ENCODE data around the gene ANGPTL3.

ANGPTL3 gene

GRCh38 chr1:62621907-62622306 is 24.6 kb downstream of the ANGPTL3 start:
- Histone ChIP-seq H3K36me3 (no peaks in the 10 kb centered on the region), H3K4me3 (ENCODE audit: low read depth, low read length) (no peak overlapping the region), H3K27me3 (no peaks in the 10 kb centered on the region), H3K4me1 (no peaks in the 10 kb centered on the region), H3K9me3 (no peaks in the 10 kb centered on the region)
- no peak for TF ChIP-seq CTCF (IDR thresholded peaks at IDR 0.05; ENCODE audit: low read depth, low read length)
- no peak for DNase-seq

DNA sequence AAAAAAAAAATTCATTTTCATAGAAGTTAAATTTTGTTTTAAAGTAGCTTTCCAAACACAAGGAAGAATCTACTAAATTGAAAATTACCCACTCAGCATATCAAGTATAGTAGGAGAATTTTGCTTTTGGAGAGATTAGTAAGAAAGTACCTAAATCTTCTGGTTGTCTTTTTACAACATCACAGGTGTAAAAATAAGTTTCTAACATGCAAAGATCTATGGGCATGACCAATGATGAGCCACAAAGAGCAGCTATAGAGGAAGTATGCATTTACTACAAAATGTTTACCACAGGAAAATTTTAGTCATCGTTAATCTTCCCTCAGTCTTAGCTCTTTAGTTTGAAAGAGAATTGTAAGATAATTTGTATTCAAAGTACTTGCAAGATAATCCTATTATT is 28.1 kb downstream of the ANGPTL3 start:
- no peak for DNase-seq
- H3K4me1 ChIP-seq, result no peaks in the 10 kb centered on the region
- H3K9me3 ChIP-seq, result no peaks in the 10 kb centered on the region
- no peaks in the 10 kb centered on the region for H3K36me3 ChIP-seq
- no peak overlapping the region for H3K4me3 ChIP-seq (ENCODE audit: low read depth, low read length)
- no peak for TF ChIP-seq CTCF (IDR thresholded peaks at IDR 0.05; ENCODE audit: low read depth, low read length)
- H3K27me3 ChIP-seq, result no peaks in the 10 kb centered on the region

GRCh38 chr1:62628506-62628905 is 31.2 kb downstream of the ANGPTL3 start:
- no peaks in the 10 kb centered on the region for H3K4me1 ChIP-seq
- DNase-seq, result no peak
- H3K36me3 ChIP-seq, result no peaks in the 10 kb centered on the region
- TF ChIP-seq CTCF (IDR thresholded peaks at IDR 0.05; ENCODE audit: low read depth, low read length), result no peak
- H3K4me3 ChIP-seq (ENCODE audit: low read depth, low read length), result no peak overlapping the region
- H3K27me3 ChIP-seq, result no peaks in the 10 kb centered on the region
- H3K9me3 ChIP-seq, result no peaks in the 10 kb centered on the region

DNA sequence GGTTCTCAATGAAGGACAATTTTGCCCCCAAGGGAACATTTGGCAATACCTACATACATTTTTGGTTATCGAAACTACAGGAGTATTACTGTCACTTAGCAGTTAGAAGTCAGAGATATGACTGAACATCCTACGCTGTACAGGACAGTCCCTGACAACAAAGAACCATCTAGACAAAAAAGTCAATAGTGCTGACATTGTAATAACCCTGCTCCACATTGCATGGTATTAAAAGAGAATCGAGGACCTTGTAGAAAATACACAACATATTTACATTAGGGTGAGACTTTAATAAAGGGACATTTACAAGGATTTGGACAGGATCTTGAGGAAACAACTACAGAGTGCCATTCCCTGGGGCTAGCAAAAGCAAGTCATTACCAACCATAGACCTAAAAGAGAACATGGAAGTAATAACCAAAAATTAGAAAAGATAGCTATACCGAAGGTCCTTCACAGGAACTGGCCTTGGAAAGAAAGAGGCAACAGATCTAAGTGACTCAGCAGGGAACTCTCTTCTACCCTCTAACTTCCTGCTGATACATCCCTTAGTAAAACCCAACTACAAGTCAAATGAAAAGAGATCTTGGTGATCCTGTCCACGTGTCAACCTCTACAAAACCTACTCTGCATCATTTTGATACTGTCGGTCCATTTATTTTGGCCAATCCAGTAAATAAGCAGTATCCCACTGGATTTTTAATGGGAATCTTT is 40.2 kb downstream of the ANGPTL3 start:
- no peak for DNase-seq
- H3K9me3 ChIP-seq, result no peaks in the 10 kb centered on the region
- no peaks in the 10 kb centered on the region for H3K27me3 ChIP-seq
- TF ChIP-seq CTCF (IDR thresholded peaks at IDR 0.05; ENCODE audit: low read depth, low read length), result no peak
- H3K4me3 ChIP-seq (ENCODE audit: low read depth, low read length), result no peak overlapping the region
- H3K4me1 ChIP-seq, result no peaks in the 10 kb centered on the region
- H3K36me3 ChIP-seq, result no peaks in the 10 kb centered on the region

- no peaks in the 10 kb centered on the region for H3K4me1 ChIP-seq
- no peaks in the 10 kb centered on the region for H3K36me3 ChIP-seq
Observed at GRCh38 chr1:62643283-62643682, 46.0 kb downstream of the ANGPTL3 start.

More at GRCh38 chr1:62643283-62643682, 46.0 kb downstream of the ANGPTL3 start:
- Histone ChIP-seq H3K9me3 (no peaks in the 10 kb centered on the region), H3K4me3 (ENCODE audit: low read depth, low read length) (no peak overlapping the region), H3K27me3 (no peaks in the 10 kb centered on the region)
- TF ChIP-seq CTCF (IDR thresholded peaks at IDR 0.05; ENCODE audit: low read depth, low read length), result no peak
- DNase-seq, result no peak

Measured in BE2C (cell line).